GM13976 (cell line): ENCODE measurements around the gene MTUS2.

Source experiments
- DNase-seq: peaks from one replicate; pipeline ENCODE4 v3.0.0; 2012; ENCODE audit warnings: low spot score
- CTCF ChIP-seq: IDR thresholded peaks from 2 replicates; pipeline ENCODE4 v1.5.1; 2012; ENCODE audit warnings: borderline replicate concordance, mild to moderate bottlenecking; ENCODE audit not compliant: insufficient read depth; ENCODE audit errors: extremely low read depth, missing control alignments, control extremely low read depth
- in situ Hi-C: fragments of 300-500 bp; cut with MboI; formaldehyde crosslinking; loops from one replicate; pipeline ENCODE4 v1.12.0; 2022; ENCODE audit warnings: low sequenced_read_pairs, mixed read lengths, inconsistent platforms; ENCODE audit not compliant: unreplicated experiment

MTUS2 gene

GRCh38 chr13:29532821-29533220 lies 712.7 kb downstream of the MTUS2 start:
- no peak for TF ChIP-seq CTCF
- DNase-seq = no peak
- in situ Hi-C loops = no loop called here

- DNase-seq = no peak
- TF ChIP-seq CTCF = no peak
- in situ Hi-C loops = no loop called here
Observed at GRCh38 chr13:29534083-29534482, 713.9 kb downstream of the MTUS2 start.

GRCh38 chr13:29535663-29536655 lies 715.8 kb downstream of the MTUS2 start:
- no peak for TF ChIP-seq CTCF
- no peak for DNase-seq
- in situ Hi-C loops = no loop called here

GRCh38 chr13:29536853-29537252 lies 716.7 kb downstream of the MTUS2 start:
- TF ChIP-seq CTCF = no peak
- in situ Hi-C loops = no loop called here
- DNase-seq = no peak

GRCh38 chr13:29537736-29538651 lies 717.9 kb downstream of the MTUS2 start:
- in situ Hi-C loops = no loop called here
- DNase-seq = no peak
- TF ChIP-seq CTCF = no peak

GRCh38 chr13:29538652-29539040 lies 718.5 kb downstream of the MTUS2 start:
- TF ChIP-seq CTCF = no peak
- in situ Hi-C loops = no loop called here
- DNase-seq = no peak
